ENCODE data around the gene MYNN.
"Not testable (repeated sequence)": the region's sequence is repeated elsewhere in the genome, so short reads cannot be mapped to it uniquely, and the experiment has no call there.

MYNN gene

GRCh38 chr3:169772897-169773816, at the start of gene MYNN:
MYNN (plus strand) TSS chr3:169773396; CDS start chr3:169774296, 900 bp downstream.
- peak; percentile 67 to 86 for DNase-seq (ENCODE audit: low read depth in 2 of 2)

GRCh38 chr3:169731857-169732256, 41.3 kb upstream of the MYNN start:
- not testable (repeated sequence) for DNase-seq (ENCODE audit: low read depth in 2 of 2)

GRCh38 chr3:169739067-169739466, 34.1 kb upstream of the MYNN start:
- DNase-seq (ENCODE audit: low read depth in 2 of 2) = no peak

GRCh38 chr3:169744366-169745054, 28.7 kb upstream of the MYNN start:
- no peak for DNase-seq (ENCODE audit: low read depth in 2 of 2)

GRCh38 chr3:169746924-169747323, 26.3 kb upstream of the MYNN start:
- no peak for DNase-seq (ENCODE audit: low read depth in 2 of 2)

- no peak for DNase-seq (ENCODE audit: low read depth in 2 of 2)
These were observed 24.5 kb upstream of the MYNN start for GRCh38 chr3:169748670-169749069.

GRCh38 chr3:169750665-169751064, 22.5 kb upstream of the MYNN start:
- no peak for DNase-seq (ENCODE audit: low read depth in 2 of 2)

GRCh38 chr3:169751875-169752274, 21.3 kb upstream of the MYNN start:
- no peak for DNase-seq (ENCODE audit: low read depth in 2 of 2)

GRCh38 chr3:169754711-169755110, 18.5 kb upstream of the MYNN start:
- no peak for DNase-seq (ENCODE audit: low read depth in 2 of 2)

- no peak for DNase-seq (ENCODE audit: low read depth in 2 of 2)
These were observed 17.7 kb upstream of the MYNN start for GRCh38 chr3:169755488-169755887.

- no peak for DNase-seq (ENCODE audit: low read depth in 2 of 2)
These were observed 14.7 kb upstream of the MYNN start for GRCh38 chr3:169758359-169758994.

GRCh38 chr3:169759256-169759655, 13.9 kb upstream of the MYNN start:
- no peak for DNase-seq (ENCODE audit: low read depth in 2 of 2)

- DNase-seq (ENCODE audit: low read depth in 2 of 2) = no peak
These were observed 12.7 kb upstream of the MYNN start for GRCh38 chr3:169760479-169760878.

- no peak for DNase-seq (ENCODE audit: low read depth in 2 of 2)
These were observed 8.8 kb upstream of the MYNN start for GRCh38 chr3:169764312-169764881.

- DNase-seq (ENCODE audit: low read depth in 2 of 2) = peak; percentile 76 to 86
These were observed 8.1 kb upstream of the MYNN start, which contains the start of gene TERC for GRCh38 chr3:169764882-169765612. TERC (minus strand) TSS chr3:169765060.

GRCh38 chr3:169769287-169770181, 3.7 kb upstream of the MYNN start, which contains the start of gene ACTRT3:
ACTRT3 (minus strand) TSS chr3:169769561; CDS start chr3:169769520, 41 bp downstream.
- DNase-seq (ENCODE audit: low read depth in 2 of 2) = peak; percentile 27 to 41

GRCh38 chr3:169771497-169772304, 1.5 kb upstream of the MYNN start:
- DNase-seq (ENCODE audit: low read depth in 2 of 2) = peak in 1 of 2 donors; percentile 33

GRCh38 chr3:169772305-169772896, 795 bp upstream of the MYNN start:
- DNase-seq (ENCODE audit: low read depth in 2 of 2) = no peak

- no peak for DNase-seq (ENCODE audit: low read depth in 2 of 2)
These were observed 990 bp downstream of the MYNN start for GRCh38 chr3:169774186-169774585.

Measured in stimulated activated CD4-positive, alpha-beta T cell treated with anti-CD3 and anti-CD28 coated beads, Interleukin-1b, Interleukin-23, amount 100 ng/mL, for 1 hour (primary cell).